NCI-H345 (cell line): ENCODE measurements around the gene FRRS1.

Experiments
- DNase-seq: peaks from one replicate; lab custom pipeline; 2025; lab: John Stamatoyannopoulos, UW

Gene FRRS1

DNA sequence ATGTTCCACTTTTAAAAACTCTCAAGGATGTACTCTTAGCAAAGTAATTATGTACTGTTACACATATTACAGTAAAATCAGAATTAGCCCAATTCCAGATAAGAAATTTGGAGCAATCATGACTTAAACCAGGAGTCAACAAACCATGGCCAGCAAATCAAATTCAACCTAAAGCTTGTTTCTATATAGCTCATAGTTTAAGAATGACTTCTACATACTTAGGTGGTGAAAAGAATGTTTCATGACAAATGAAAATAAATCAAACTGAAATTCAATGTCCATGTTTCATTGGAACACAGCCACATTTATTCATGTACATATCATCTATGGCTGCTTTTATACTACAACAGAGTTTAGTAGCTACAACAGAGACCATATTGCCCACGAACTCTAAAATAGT lies 35.1 kb downstream of the FRRS1 start:
- DNase-seq: no peak

DNA sequence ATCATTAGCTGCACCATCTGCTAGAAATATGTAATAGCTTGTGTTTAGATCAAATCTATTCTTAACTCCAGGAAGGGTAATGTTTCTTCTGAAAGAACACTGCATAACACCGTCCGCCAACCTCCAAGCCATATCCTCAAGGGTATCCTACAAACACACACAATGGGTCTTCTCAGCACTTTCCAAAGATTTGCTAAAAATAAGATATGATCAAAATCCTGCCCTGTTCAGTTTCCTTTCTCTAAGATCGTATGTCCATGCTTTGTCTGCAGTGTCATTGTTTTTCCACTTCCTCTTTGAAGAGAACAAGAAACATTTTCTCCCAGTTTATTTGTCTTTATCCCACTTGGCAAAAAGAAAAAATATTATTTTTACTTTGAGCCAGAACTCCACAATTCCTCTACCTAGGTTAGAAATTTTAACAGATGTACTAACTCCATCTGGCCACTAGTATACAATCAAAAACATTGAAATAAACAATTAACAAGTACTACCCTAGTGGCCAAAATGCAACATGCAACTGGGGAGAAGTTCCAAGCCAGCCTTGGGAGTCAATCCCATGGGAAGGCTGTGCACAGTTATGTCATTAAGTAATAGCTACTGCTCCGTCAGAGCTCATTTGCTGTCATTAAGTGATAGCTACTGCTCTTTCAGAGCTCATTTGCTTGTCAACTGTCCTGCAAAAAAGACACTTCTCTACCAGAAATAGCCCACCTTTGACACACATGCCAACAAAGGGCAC lies 37.8 kb downstream of the FRRS1 start:
- no peak for DNase-seq

DNA sequence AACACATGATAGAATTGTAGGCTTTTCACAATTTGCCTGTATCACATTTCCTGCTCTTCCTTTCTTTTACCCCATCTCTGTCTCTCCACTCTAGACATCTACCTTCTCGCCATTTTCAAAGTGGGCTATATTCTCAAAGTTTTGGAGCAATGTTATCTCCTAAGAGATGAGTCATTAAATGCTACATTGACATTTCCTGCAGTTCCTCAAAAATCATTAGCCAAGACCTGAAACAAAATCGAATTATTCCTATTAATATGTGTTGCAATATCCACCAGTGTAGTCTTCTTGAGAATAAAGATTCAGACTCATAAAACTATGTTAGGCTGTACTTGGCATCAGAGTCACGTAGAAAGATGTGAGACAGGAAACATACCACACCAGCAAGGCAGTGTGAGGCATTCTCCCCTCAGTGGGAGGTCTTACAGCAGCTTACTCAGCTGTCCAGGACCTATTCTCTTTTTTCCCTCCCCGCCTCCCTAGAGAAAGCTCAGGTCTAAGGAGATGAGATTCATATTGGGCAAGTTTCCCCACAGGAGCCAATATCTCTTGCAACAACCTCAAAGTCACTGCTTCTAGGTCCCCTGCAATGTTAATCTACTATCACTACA lies 38.8 kb downstream of the FRRS1 start:
- no peak for DNase-seq

DNA sequence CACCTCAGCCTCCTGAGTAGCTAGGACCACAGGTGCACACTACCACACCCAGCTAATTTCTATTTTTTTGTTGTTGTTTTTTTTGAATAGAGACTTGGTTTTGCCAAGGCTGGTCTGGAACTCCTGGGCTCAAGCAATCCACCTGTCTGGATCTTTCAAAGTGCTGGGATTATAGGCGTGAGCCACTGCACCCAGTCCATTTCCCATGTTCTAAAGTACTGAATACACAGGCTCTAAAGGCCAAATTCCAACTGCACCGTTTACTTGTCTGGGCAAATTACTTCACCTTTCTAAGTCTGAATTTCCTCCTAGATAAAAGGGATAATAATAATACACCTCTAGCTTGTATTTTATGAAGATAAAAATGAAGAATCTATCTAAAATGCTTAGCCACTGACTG lies 39.6 kb downstream of the FRRS1 start:
- no peak for DNase-seq

DNA sequence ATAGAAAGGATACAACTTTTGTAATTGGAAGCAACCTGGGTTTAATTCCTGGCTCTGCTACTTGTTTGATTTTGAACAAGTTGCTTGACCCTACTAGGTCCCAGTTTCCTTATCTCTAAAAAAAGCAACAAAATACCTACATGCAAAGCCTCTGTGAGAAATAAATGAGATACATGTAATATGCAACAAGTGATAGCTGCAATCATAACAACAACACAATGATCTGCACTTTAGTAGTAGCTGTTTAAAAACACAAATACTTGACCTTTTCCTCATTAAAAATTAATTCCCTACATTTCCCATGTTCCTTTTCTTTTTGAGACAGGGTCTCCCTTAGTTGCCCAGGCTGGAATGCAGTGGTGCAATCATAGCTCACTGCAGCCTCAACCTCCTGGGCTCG lies 40.0 kb downstream of the FRRS1 start:
- no peak for DNase-seq

DNA sequence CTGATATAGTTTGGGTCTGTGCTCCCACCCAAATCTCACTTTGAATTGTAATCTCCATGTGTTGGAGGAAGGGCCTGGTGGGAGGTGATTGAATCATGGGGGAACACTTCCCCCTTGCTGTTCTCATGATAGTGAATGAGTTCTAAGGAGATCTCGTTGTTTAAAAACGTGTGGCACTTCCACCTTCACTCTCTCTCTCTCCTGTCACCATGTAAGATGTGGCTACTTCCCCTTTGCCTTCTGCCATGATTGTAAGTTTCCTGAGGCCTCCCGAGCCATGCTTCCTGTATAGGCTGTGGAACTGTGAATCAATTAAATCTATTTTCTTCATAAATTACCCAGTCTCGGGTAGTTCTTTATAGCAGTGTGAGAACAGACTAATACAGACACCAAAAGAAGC lies 40.4 kb downstream of the FRRS1 start:
- no peak for DNase-seq

DNA sequence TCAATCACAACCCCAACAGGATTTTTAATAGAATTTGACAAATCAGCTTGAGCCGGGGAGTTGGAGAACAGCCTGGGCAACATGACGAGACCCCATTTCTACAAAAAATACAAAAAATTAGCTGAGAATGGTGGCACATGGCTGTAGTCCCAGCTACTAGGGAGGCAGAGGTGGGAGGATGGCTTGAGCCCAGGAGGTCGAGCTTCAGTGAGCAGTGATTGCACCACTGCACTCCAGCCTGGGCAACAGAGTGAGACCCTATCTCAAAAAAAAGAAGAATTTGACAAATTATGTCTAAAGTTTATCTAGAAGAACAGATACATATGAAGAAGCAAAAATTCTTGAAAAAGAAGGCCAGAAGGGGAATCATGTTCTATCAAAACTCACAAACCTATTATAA lies 43.2 kb downstream of the FRRS1 start:
- no peak for DNase-seq

DNA sequence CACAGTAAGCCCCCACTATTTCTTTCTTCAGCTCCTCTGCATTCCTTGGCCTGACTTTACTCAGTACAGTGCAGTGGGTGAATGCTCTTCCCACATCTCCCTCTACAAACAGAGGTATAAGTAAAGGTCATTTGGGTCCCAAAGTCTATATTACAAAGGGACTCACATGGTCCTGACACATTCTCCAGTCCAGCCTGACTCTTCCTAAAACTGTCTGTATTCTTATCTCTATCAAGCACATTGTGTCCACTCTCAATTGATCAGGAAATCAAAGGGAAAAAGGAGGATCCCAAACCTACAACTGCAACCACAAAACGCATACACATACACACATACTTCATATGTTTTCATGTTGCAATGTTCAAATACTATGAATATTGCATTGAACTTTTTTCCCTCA lies 49.4 kb downstream of the FRRS1 start:
- DNase-seq: no peak

DNA sequence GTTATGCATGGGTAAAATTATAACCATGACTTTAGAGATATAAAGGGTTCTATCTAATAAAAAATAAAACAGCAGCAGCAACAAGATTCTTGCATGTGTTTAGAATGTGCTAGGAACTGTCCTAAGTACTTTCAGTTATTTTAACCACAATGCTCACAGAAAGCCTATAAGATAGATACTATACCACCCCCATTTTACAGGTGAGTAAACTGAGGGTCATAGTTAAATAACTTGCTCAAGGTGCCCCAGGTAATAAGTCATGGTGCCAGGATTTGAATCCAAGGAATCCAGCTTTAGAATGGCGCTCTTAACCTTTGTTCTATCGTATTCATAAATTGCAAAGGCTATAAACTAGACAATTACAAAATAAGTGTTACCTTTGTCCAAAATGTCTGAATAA lies 53.4 kb downstream of the FRRS1 start:
- DNase-seq: no peak

DNA sequence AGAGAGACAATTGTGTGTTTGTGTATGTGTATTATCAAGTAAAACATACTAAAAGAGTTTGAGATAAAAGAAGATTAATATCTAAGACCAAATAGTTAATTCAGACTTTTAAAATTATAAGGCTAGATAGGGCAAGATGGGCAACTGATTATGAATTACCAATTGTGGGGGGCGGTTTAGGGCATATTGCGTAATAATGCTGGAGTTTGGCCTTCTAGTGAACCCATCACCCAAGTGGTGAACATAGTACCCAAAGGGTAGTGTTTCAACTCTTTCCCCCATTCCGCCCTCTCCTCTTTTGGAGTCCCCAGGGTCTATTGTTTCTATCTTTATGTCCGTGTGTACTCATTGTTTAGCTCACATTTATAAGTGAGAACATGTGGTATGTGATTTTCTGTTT lies 55.4 kb downstream of the FRRS1 start:
- no peak for DNase-seq

DNA sequence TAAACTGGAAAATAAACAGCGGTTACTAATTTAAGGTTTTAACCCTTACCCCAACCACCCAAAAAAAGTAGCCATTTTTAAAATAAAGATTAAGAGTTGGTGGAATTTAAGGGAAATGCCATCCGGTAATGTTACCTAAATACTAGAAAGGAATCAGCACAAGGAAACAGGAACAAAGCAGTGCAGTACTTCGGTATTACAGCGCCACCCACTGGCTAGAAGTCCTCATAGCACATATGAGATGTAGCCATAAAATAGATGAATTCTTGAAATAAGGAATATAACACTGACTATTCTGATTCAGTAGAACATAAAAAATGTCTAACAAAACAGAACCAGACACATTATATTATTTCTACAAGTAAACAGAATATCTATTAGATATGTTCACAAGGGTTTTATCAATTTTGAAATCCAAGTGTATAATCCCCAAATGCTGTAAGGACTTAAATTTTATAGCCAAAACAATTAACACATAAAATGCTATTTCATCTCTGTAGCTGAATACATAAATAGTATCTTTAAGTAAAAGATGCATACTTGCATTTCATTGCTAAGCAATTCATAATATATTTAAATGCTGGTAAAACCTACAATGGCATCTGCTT lies 58.8 kb downstream of the FRRS1 start:
- peak; percentile 65 for DNase-seq

DNA sequence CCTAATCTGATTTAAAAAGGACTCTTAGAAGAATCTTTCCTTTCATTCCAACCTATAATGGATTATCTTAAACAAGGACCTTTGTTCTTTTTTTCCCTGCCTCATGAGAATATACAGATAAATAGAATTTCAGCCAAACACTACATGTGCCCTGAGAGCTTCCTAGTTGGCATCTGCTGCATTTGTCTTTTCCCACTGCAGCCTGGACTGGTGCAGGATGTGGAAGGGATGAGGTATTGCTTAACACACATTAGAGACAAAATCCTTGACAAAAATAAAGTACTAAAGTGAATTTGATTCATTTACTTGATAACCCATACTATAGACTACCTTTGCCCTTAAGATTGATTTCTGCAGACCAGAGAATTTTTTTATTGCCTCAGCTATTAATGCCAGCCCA lies 61.0 kb downstream of the FRRS1 start:
- no peak for DNase-seq

DNA sequence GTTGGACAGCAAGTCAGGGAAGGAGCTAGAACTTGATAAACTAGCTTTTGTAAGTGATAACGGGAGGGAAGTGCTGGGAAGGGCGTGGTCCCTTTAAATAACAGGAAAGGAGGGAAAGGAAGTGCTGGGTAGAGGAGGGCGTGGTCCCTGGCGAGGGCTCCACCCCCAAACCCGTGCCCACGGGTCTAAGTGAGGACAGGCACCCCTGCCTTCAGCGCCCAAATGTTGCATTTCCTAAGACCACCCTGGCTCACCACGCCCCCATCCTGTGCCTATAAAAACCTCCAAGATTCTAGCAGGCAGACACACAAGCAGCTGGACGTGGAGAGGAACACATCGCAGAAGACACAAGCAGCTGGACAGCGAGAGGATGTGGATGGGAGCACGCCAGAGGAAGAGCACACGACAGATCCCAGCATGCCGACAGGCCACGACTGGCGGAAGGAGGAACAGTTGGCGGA lies 62.0 kb downstream of the FRRS1 start:
- no peak for DNase-seq

DNA sequence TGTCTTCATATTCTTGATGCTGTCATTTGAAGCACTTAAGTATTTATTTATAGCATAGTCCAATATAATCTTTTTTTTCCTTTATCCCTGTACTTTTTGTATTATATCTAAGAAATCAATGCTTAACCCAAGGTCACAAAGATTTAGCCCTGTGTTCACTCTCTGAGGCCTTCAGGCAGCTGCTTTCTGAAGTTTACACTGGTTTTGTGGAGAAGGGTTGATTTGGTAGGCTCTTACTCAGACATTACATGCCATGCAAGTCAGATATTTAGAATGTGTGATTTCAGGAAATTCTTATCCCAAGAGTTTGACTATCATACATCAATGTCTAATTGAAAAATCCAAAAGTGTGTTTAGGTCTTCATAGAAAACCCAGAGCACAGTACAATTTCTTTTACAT lies 64.2 kb downstream of the FRRS1 start:
- DNase-seq: no peak

DNA sequence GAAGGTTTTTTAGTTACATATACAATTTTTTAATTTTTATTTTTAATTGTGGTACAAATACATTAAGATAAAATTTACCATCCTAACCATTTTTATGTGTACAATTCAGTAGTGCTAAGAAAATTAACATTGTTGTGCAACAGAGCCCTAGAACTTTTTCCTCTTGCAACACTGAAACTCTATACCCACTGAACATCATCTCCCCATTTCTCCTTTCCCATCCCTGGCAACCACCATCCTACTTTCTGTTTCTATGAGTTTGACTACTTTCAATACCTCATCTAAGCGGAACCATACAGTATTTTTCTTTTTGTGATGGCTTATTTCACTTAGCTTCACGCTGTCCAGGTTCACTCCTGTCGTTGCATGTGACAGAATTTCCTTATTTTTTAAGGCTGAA lies 66.4 kb downstream of the FRRS1 start:
- no peak for DNase-seq

DNA sequence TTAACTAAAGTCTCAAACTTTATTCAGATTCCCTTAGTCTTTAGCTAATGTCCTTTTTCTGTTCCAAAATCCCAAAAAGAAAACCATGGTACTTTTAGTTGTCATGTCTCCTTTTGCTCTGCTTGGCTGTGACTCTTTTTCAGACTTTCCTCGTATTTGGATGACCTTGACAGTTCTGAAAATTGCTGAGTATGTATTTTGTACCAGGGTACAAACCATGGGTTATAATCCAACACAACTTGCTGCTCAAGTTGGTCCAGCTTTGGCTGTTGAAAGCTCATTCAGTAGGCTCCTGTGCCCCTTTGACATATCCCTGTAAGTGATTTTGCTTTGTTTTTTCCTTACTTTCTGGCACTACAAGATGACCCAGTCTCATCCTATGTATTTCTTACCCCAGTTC lies 68.9 kb downstream of the FRRS1 start:
- DNase-seq: no peak

DNA sequence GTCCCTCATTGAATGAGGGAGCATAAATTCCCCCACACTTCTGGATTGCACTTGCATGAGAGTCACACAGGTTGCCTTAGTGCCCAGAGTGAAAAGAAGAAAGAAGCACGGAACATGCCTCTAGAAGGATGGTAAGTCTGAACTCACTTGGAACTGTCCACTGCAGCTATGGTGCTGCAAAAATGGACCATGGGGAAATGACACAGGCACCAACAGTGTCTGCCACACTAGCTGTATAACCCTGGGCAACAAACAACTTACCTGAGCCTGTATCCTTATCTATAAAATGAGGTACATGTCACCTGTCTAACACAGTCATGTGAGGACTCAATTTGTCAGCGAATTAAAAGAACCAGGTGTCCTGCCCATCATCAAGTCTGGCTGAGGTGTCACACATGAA lies 69.8 kb downstream of the FRRS1 start:
- no peak for DNase-seq

DNA sequence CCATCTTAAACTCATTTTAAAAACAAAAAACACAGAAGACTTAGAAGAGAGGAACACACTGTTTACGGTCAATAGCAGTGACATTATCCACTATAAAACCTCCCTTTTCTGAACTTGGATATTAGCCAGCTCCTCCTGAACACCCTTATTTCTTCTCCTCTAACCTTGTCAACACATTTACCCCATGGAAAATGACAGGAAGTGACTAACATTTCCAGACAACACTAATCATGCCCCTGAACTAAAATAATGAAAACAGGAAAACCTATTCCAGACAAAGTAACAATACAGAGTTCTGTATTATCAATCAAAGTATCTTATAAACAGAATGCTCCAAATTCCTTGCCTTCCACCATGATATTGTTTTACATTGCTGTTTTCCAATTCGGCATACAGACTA lies 75.3 kb downstream of the FRRS1 start:
- DNase-seq: no peak

DNA sequence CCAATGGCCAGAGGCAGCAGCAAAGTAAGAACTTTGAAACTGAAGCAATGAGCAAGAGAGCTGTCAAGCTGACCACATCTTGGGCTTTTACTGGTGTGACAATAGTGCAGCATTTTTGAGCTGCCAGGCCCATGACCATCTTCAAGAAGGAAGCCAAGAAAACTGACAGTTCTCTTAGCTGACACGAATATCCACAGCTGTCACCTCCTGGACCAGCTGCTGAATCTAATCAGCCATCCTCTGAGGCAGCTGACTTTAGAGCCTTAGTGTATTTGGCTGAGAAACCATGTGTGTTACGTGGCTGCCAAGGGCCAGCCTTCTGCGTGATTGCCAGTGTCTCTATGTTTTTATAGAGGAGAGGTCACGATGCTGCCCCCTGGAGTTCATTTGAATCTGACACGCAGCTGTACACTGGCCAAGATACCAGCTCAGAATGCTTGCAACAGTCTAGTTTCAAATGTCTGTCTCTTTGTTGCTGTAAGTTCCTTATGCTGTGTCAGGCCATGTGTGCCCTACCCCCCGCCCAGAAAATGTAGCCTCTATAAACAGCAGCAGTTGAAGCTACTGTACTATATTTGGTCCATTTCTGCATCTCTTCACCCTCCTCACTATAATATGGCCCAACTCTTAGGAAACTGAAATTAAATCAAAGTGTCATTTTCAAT lies 80.8 kb downstream of the FRRS1 start:
- peak; percentile 21 for DNase-seq

DNA sequence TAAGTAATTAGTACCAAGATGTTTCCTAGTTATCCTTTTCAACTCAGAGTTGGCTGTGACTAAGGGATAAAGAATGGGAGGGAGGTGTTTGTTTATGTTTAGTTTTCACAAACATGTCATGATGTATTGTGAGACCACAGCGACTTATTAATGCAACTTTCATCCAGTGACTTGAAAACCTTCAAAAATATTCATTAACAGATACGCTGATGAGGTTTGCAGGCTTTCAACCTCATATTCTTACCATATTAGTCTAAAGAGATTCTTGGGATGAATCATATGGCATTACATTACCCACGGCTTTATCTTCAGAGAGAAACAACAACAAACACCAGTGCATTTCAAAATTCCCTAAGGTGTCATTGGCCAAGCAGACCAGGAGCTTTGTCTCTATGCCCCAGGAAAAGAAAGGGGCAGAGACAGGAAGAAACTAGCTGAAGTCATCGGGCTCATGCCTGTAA lies 84.1 kb downstream of the FRRS1 start:
- no peak for DNase-seq

DNA sequence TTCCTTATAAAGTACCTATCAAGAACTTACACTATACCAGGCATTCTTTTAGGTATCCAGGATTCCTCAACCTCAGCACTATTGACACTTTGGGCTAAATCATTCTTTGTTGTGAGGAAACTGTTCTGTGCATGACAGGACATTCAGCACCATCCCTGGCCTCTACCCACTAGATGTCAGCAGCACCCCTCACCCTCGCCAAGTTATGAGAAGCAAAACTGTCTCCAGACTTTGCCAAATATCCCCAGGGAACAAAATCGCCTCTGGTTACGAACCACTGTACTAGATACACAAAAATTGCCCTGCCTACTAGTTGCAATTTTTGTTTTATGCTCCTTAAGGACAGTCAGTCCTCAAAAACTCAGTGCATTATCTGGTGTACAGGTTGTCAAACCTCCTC lies 84.9 kb downstream of the FRRS1 start:
- no peak for DNase-seq

DNA sequence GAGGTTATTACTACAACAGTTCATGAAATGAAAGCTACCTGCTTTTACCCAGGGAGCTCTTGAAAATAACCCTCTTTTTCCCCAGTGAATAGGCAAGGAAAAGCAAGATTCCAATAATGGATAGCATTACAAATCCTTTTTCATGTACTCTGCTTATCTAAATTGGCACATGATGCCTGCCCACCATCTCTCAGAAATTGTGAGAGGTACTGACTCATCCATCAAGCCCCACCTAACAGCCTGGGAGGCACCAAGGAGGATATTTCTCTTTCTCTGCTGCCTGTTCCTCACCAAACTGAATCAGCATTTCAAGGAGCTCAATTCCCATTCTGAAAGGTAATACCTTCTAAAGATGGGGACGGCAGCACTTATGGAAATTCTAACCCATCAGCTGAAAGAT lies 86.2 kb downstream of the FRRS1 start:
- DNase-seq: no peak

DNA sequence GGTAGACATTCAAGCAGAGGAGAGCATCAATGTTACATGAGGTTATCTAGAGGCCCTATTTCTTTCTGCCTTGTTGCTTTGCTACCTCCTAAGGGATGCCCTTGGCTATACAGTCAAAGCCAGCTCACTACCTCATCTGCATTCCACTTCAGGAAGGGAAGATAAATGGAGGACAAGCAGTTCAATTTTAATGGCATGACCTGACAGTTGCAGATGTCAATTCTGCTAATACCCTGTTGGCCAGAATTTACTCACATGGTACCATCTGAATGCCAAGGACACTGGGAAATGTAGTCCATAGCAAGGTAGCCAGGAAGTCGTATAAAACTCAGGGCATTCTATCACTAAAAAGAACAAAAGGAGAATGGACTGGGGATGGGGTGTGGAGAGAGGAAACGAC lies 89.0 kb downstream of the FRRS1 start:
- no peak for DNase-seq
